MCF 10A (cell line): ENCODE results near the gene TECPR1. TPM values are rescaled to one million over a fixed set of nuclear protein-coding genes. Genes with fewer than 3 reads are reported as not detected.

Experiments used
- BruUV-seq: library from RNA; stranded (reverse); fragments of 400-500 nt; replicated peaks from 2 replicates; lab custom pipeline; 2021; lab: Mats Ljungman, UMichigan
- CTCF ChIA-PET: fragments of 300-600 bp; sonication (Branson Sonifier 250); formaldehyde crosslinking; extraction: SDS; loops from one replicate; lab custom pipeline; 2021; ENCODE audit warnings: antibody characterized with exemption, inconsistent platforms; lab: Yijun Ruan, JAX
- POLR2A ChIA-PET: fragments of 300-600, 350-650 bp; sonication (Branson Sonifier 250); formaldehyde crosslinking; extraction: SDS; loops from one replicate; lab custom pipeline; 2020; ENCODE audit warnings: antibody characterized with exemption, inconsistent platforms; lab: Yijun Ruan, JAX
- DNase-seq: peaks from one replicate; pipeline ENCODE4 v3.0.0-alpha.2; 2018; ENCODE audit not compliant: unreplicated experiment
- H3K27ac Mint-ChIP-seq: one replicate; pipeline ENCODE4 v1.8.0; 2022; ENCODE audit warnings: mild to moderate bottlenecking, low read depth, mixed read lengths; ENCODE audit not compliant: unreplicated experiment
- H3K27me3 Mint-ChIP-seq: one replicate; pipeline ENCODE4 v1.8.0; 2022; ENCODE audit warnings: mixed read lengths; ENCODE audit not compliant: insufficient read depth, unreplicated experiment
- H3K36me3 Mint-ChIP-seq: one replicate; pipeline ENCODE4 v1.8.0; 2022; ENCODE audit warnings: mild to moderate bottlenecking, moderate library complexity, mixed read lengths; ENCODE audit not compliant: insufficient read depth, unreplicated experiment
- H3K4me1 Mint-ChIP-seq: one replicate; pipeline ENCODE4 v1.8.0; 2022; ENCODE audit warnings: mixed read lengths; ENCODE audit not compliant: insufficient read depth, unreplicated experiment
- H3K4me3 Mint-ChIP-seq: one replicate; pipeline ENCODE4 v1.8.0; 2022; ENCODE audit warnings: mild to moderate bottlenecking, moderate library complexity, mixed read lengths; ENCODE audit not compliant: unreplicated experiment
- H3K9me3 Mint-ChIP-seq: one replicate; pipeline ENCODE4 v1.8.0; 2022; ENCODE audit warnings: mixed read lengths; ENCODE audit not compliant: unreplicated experiment
- intact Hi-C: fragments of 100-400 bp; cut with micrococcal nuclease; formaldehyde crosslinking; loops from 2 replicates; pipeline ENCODE4 v1.14.1; 2022
- total RNA-seq: library from RNA; stranded (reverse); gene quantifications from 2 replicates; pipeline ENCODE4 v1.2.3, GENCODE V29; 2022
- TF ChIP-seq, protein P1 (sequence below): fragments of 200-600 bp; IDR thresholded peaks from one replicate; pipeline ENCODE4 v1.8.0; 2022; ENCODE audit warnings: antibody characterized with exemption, mild to moderate bottlenecking; ENCODE audit not compliant: unreplicated experiment

Gene TECPR1
- total RNA-seq, 1 experiment from 2014 or later = 15.4 TPM

GRCh38 chr7:98215561-98216495, 36.2 kb downstream of the TECPR1 start:
- ChIA-PET CTCF (interaction anchor here (0.6 to 0.8 kb wide), 3 partner anchors 10 to 134 kb away, joined by 3 to 4 read pairs (median 3); no protein-coding TSS in a partner anchor), POLR2A (no interaction called here)
- Mint-ChIP-seq H3K4me3 (no peak overlapping the region), H3K27me3 (no peaks in the 10 kb centered on the region), H3K27ac (no peak overlapping the region), H3K36me3 (peaks cover 10% of the 10 kb centered on the region), H3K9me3 (no peaks in the 10 kb centered on the region), H3K4me1 (no peaks in the 10 kb centered on the region)
- BruUV-seq = no TSS peak
- TF ChIP-seq, protein P1, sequence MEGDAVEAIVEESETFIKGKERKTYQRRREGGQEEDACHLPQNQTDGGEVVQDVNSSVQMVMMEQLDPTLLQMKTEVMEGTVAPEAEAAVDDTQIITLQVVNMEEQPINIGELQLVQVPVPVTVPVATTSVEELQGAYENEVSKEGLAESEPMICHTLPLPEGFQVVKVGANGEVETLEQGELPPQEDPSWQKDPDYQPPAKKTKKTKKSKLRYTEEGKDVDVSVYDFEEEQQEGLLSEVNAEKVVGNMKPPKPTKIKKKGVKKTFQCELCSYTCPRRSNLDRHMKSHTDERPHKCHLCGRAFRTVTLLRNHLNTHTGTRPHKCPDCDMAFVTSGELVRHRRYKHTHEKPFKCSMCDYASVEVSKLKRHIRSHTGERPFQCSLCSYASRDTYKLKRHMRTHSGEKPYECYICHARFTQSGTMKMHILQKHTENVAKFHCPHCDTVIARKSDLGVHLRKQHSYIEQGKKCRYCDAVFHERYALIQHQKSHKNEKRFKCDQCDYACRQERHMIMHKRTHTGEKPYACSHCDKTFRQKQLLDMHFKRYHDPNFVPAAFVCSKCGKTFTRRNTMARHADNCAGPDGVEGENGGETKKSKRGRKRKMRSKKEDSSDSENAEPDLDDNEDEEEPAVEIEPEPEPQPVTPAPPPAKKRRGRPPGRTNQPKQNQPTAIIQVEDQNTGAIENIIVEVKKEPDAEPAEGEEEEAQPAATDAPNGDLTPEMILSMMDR = no peak
- intact Hi-C loops = no loop called here
- no peak for DNase-seq

GRCh38 chr7:98214811-98215321, 37.2 kb downstream of the TECPR1 start:
- Mint-ChIP-seq H3K27me3 (no peaks in the 10 kb centered on the region), H3K27ac (no peak overlapping the region), H3K4me3 (no peak overlapping the region), H3K9me3 (no peaks in the 10 kb centered on the region), H3K4me1 (no peaks in the 10 kb centered on the region), H3K36me3 (peaks cover 5% of the 10 kb centered on the region)
- TF ChIP-seq, protein P1 = no peak
- intact Hi-C loops = no loop called here
- no peak for DNase-seq
- ChIA-PET CTCF (no interaction called here), POLR2A (no interaction called here)
- BruUV-seq = no TSS peak

GRCh38 chr7:98213888-98214810, 37.9 kb downstream of the TECPR1 start:
- intact Hi-C loops = no loop called here
- H3K4me3 Mint-ChIP-seq = no peak overlapping the region
- peaks cover 5% of the 10 kb centered on the region for H3K36me3 Mint-ChIP-seq
- ChIA-PET CTCF (interaction anchor here (0.5 kb wide), 1 partner anchor 885 kb away, joined by 4 read pairs; no protein-coding TSS in a partner anchor), POLR2A (no interaction called here)
- no TSS peak for BruUV-seq
- H3K27me3 Mint-ChIP-seq = no peaks in the 10 kb centered on the region
- no peak for DNase-seq
- no peaks in the 10 kb centered on the region for H3K9me3 Mint-ChIP-seq
- TF ChIP-seq, protein P1 = no peak
- H3K4me1 Mint-ChIP-seq = no peaks in the 10 kb centered on the region
- no peak overlapping the region for H3K27ac Mint-ChIP-seq
